NCI-H187 treated with DMSO at 0.1 percent for 48 hours (cell line): ENCODE data around the gene AMN.
"Not testable (repeated sequence)": the region's sequence is repeated elsewhere in the genome, so short reads cannot be mapped to it uniquely, and the experiment has no call there.

ENCODE experiments used
- DNase-seq: peaks from one replicate; lab custom pipeline; 2025; lab: John Stamatoyannopoulos, UW

AMN gene

DNA sequence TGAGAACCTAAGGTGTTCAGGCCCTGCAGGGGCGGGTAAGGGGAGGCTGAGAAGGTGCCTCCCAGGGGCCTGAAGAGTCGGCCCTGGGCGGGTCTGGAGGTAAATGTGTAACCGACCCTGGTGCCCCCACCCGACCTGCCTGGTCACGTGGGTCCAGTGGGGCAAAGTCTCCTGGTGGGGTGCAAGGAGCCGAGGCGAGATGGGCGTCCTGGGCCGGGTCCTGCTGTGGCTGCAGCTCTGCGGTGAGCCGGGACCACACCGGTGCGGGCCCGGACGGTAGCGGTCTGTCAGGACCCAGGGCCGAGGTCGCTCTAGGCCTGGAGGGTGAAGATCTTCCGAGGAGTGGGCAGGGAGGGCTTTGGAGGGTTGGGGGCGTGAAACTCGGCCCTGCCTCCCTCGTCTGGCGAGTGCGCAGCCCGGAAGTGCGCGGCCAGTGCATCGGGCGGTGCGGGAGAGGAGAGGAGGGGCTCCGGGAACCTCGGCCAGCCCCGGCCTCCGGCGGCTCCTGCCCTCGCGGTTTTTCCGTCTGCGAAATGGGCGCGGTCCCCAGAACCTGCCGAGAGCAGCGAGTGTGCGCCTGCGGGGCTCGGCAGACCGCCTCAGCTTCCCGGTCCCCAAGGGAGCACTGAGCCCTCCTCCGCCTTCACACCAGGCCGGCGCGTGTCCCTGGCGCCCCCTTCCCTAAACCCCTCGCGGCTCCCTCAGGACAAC is at the start of gene AMN:
Gene AMN, plus strand, starts transcription at position 174 of the 711 bp plus-strand sequence. Its CDS starts 26 bp downstream, at position 200.
- DNase-seq: no peak

GRCh38 chr14:102873131-102873530 is 49.3 kb upstream of the AMN start:
- no peak for DNase-seq

DNA sequence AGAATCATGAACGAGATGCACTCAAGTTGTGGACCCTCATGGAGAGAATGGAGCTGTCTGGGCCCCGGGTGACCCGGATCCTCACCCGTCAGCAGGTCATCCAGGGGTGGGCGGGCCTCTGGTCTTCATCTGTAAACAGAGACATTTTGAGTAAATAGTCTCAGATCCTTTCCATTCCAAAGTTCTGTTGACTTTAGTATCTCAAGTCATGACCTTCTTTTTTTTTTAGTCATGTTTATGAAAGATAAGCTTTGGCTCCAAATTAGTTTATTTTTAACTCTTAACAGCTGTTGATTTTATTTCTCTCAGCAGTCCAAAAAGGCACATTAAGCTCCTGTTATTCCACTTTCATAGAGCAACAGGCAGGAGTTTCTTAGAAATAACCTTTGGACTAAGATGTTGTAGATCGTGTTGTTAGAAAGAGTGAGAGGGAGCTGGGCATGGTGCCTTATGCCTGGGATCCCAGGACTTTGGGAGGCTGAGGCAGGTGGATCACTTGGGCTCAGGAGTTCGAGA is 48.9 kb upstream of the AMN start:
- DNase-seq: no peak

- DNase-seq: no peak
Observed at GRCh38 chr14:102875652-102876051, 46.8 kb upstream of the AMN start.

GRCh38 chr14:102877511-102877910 is 45.0 kb upstream of the AMN start:
- DNase-seq: not testable (repeated sequence)

GRCh38 chr14:102878174-102878969 is 44.1 kb upstream of the AMN start:
- no peak for DNase-seq

- no peak for DNase-seq
Observed at GRCh38 chr14:102878970-102879460, 43.4 kb upstream of the AMN start.

DNA sequence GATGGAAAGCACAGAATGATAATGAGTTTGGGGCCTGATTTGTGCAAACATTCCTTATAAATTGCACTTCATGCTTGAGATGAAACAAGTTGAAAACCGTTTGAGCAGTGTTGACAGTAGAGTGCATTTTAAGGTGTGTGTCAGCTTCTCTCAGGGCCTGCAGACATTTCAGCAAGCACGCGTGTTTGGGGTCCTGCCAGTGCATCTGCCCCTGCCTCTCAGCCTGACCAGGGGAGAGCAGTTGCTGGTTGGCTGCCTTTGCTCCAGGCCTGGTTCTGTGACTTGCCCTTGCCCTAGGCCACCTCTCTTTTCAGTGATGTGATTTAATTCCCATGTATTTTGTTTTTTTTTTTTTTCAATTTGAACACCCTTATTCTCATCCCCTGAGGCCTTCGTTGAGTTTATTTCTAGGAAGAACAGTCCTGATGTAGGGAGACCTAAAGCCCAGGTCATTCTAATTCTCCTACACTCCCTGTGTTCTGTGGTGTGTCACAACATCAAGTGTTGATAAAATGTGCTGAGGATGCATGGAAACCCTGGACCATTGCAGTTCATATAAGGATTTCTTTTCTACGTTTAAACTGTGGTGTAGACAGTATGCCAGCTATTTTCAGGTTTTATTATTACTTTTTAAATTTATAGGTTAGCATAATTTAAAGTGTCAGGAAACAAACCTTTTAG is 40.1 kb upstream of the AMN start:
- DNase-seq: peak; percentile 9

DNA sequence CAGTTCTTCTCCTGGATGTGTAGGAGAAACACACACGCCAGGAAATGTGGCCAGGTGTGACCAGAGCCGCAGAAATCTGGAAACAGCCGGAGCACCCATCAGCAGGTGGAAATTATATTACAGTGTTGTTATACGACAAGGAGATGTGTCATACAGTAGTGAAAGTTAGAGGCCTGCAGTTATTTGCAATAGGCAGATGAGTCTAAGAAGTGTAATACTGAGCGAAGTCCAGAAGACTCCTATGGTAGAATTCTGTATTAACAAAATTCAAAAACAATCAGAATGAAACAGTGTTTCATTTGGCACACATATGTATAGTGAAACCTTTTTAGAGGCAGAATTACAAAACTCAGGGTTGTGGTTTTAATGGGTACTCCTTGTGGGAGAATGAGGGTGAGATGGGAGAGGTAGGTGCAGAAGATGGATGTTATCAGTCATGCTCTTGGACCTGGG is 39.3 kb upstream of the AMN start:
- no peak for DNase-seq

- no peak for DNase-seq
Observed at GRCh38 chr14:102883554-102883953, 38.9 kb upstream of the AMN start.

DNA sequence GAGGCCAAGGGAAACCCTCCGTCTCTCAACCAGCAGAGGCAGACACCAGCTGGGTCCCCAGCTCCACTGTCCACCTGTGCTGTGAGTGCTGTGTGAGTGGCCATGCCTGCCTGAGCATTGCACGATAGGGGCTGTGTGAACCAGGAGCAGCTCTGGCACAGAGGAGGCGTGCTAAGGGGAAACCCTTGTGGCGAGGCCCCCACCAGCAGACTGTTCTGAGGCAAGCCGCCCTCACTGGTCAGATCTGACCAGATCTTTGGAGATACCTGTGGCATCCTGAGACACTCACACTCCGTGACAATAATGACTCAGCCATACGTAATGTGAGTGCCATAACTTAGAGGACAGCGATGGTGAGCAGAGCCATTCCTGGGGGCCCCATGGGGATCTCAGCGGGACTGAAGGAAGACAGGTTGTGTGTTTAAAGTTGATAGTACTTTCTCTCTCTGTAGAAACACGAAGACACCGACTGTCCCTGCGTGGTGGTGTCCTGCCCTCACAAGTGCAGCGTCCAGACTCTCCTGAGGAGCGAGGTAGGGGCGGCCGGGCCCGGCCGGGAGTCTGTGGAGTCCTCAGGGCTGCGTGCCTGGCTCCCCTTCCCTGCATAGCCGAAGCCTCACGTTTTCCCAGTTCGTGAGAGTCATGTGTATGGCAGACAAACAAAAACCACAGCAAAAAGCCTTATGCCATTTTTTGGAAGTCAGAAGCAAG is 36.6 kb upstream of the AMN start:
- DNase-seq: no peak

GRCh38 chr14:102888748-102889147 is 33.7 kb upstream of the AMN start:
- DNase-seq: no peak

- no peak for DNase-seq
Observed at GRCh38 chr14:102889615-102890014, 32.8 kb upstream of the AMN start.

DNA sequence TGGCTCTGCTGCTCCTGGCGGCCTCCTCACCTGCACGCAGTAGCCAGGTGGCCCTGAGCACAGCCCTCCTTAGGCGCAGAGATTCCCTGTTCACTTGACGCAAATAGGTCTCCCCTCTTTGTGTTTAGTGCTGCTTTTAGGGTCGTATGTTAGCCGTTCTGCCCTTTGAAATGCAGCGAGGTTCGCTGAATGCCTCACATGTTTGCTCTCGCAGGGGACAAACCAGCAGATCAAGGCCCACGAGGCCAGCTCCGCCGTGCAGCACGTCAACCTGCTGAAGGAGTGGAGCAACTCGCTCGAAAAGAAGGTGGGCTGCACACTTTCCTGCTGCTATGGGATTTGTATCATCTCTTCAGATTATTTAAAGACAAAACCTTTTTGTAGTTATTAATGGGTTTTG is 31.4 kb upstream of the AMN start:
- DNase-seq: no peak

DNA sequence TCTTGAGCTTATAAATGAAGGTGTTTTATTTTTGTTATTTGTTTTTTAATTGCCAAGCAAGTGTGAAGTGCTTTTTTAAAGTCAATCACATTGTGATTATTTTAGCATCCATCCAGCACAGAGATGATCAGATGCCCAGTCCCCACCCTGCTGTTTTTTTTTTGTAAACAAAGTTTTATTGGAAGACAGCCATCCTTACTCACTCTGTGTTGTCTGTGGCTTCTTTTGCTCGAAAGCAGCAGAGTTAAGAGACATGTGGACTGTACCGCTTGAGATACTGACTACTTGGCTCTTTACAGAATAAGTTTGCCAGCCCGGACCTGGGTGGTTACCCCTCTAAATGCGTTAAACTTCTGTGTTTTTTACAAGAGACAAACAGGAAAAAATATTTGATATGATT is 30.9 kb upstream of the AMN start:
- DNase-seq: no peak

- DNase-seq: no peak
Observed at GRCh38 chr14:102892651-102893050, 29.8 kb upstream of the AMN start.

DNA sequence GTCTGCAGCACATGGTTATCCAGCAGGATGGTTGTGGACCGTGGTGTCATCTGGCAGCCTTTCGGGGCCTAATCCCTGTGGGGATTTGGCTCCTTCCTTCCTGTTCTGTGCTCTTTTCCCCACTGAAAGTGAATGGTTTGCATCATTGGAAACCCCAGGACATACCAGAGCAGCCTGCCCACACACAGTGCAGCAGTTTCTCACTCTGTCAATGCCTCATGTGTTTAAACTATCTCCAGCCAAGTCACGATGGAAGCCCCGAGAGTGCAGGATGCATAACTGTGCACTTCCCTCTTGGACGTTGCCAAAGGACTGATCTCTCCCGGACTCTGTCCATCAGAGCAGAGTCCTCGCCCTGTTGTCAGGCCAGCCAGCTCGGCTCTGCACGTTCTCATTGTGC is 29.0 kb upstream of the AMN start:
- no peak for DNase-seq

- DNase-seq: not testable (repeated sequence)
Observed at GRCh38 chr14:102896735-102897134, 25.7 kb upstream of the AMN start.

DNA sequence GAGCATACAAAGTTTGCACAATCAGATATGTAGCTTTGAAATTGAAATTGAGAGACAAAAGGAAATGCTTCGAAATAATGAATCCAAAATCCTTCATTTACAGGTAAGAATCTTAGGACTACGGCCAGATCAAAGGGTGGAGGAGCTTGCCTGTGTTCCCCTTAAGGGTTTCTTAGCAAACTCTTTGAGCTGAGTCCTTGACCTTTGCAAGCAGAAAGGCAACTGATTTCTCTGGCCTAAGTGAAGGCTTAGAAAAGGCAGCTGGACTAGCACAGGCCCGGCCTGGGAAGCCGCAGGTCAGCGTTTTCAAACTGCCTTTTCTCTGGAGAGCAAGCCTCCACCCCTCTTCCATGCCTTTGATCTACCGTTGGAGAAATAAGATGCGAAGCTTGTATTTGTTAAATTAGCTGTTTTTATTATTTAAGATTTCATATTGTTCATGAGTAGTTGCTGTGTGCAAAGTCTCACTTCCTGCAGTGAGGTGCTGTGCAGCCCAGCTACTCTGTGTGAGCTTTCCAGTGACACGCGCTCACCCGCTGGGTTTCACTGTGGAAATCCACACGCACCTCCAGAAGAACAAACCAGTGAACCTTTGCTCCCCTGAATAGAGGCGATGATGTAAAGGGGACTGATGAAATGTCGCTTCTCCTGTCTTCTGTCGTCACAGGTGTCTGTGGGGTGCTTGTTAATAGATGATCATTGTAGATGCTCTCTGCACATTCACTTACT is 25.0 kb upstream of the AMN start:
- DNase-seq: no peak

GRCh38 chr14:102898298-102898697 is 24.2 kb upstream of the AMN start:
- no peak for DNase-seq
